Hepatocyte (in vitro differentiated cells): ENCODE results near the gene CHRM1. TPM values are rescaled to one million over a fixed set of nuclear protein-coding genes. Genes with fewer than 3 reads are reported as not detected.
A peak's percentile ranks its signal among the peaks of the same experiment; 100 is the strongest.

Experiments used
- DNase-seq: peaks from one replicate; pipeline ENCODE4 v3.0.0-alpha.2; 2016; ENCODE audit warnings: low spot score
- H2AFZ ChIP-seq: fragments of 200-600 bp; sonication (generic); 2 replicates; pipeline ENCODE4 v1.6.0; 2016; ENCODE audit warnings: antibody characterized with exemption, mild to moderate bottlenecking
- H3K27ac ChIP-seq: fragments of 200-600 bp; sonication (generic); 2 replicates; pipeline ENCODE4 v1.5.1; 2016; ENCODE audit warnings: mild to moderate bottlenecking
- H3K27me3 ChIP-seq: fragments of 200-600 bp; sonication (generic); 2 replicates; pipeline ENCODE4 v1.6.1; 2016
- H3K36me3 ChIP-seq: fragments of 200-600 bp; sonication (generic); replicated peaks from 2 replicates; pipeline ENCODE4 v1.5.1; 2016; ENCODE audit warnings: low read depth; ENCODE audit not compliant: insufficient read depth
- H3K4me1 ChIP-seq: fragments of 200-600 bp; sonication (generic); 2 replicates; pipeline ENCODE4 v1.5.1; 2016; ENCODE audit warnings: mild to moderate bottlenecking, moderate library complexity; ENCODE audit not compliant: insufficient read depth
- H3K4me2 ChIP-seq: fragments of 200-600 bp; sonication (generic); 2 replicates; pipeline ENCODE4 v1.6.0; 2016
- H3K4me3 ChIP-seq: fragments of 200-600 bp; sonication (generic); 2 replicates; pipeline ENCODE4 v1.5.1; 2016; ENCODE audit warnings: mild to moderate bottlenecking
- H3K79me2 ChIP-seq: fragments of 200-600 bp; sonication (generic); 2 replicates; pipeline ENCODE4 v1.6.0; 2017; ENCODE audit warnings: mild to moderate bottlenecking
- H3K9me2 ChIP-seq: fragments of 200-600 bp; sonication (generic); replicated peaks from 2 replicates; pipeline ENCODE4 v1.6.0; 2017; ENCODE audit warnings: mild to moderate bottlenecking; ENCODE audit not compliant: insufficient read depth
- H3K9me3 ChIP-seq: fragments of 200-600 bp; sonication (generic); 2 replicates; pipeline ENCODE4 v1.5.1; 2016; ENCODE audit warnings: low read depth, mild to moderate bottlenecking
- H4K20me1 ChIP-seq: fragments of 200-600 bp; sonication (generic); 2 replicates; pipeline ENCODE4 v1.6.0; 2016; ENCODE audit warnings: mild to moderate bottlenecking; ENCODE audit not compliant: insufficient read depth, poor library complexity, severe bottlenecking
- CTCF ChIP-seq: fragments of 200-600 bp; sonication (generic); IDR thresholded peaks from 2 replicates; pipeline ENCODE4 v1.5.1; 2016; ENCODE audit warnings: antibody characterized with exemption, mild to moderate bottlenecking; ENCODE audit not compliant: poor library complexity
- EZH2 ChIP-seq: fragments of 200-600 bp; sonication (generic); IDR thresholded peaks from 2 replicates; pipeline ENCODE4 v1.6.1; 2016; ENCODE audit warnings: antibody characterized with exemption, mild to moderate bottlenecking, borderline replicate concordance
- EZH2phosphoT487 ChIP-seq: fragments of 200-600 bp; sonication (generic); IDR thresholded peaks from one replicate; pipeline ENCODE4 v1.6.1; 2018; ENCODE audit warnings: antibody characterized with exemption, mild to moderate bottlenecking, low read depth, moderate library complexity; ENCODE audit not compliant: unreplicated experiment, severe bottlenecking
- WGBS: methylation state at CpG from one replicate; pipeline ENCODE4 v1.1.6; 2016; ENCODE audit warnings: low lambda C conversion rate; ENCODE audit errors: missing lambda C conversion rate; 5-methylcytosine and 5-hydroxymethylcytosine counted together
- polyA plus RNA-seq: library from polyadenylated mRNA; unstranded; fragments of >200 nt; fragmentation: Nextera tagmentation; extraction: Ambion mirVana; gene quantifications from 2 replicates; pipeline ENCODE4 v1.2.1, GENCODE V29; 2016
- total RNA-seq: library from RNA; depleted of rRNA; stranded (reverse); fragments of >200 nt; gene quantifications from 2 replicates; pipeline ENCODE4 v1.2.3, GENCODE V29; 2014

The CHRM1 gene
- total and polyA plus RNA-seq, 2 experiments from 2014 or later = not detected

GRCh38 chr11:62910141-62910882 is 10.9 kb downstream of the CHRM1 start:
- no peaks in the 10 kb centered on the region for H3K36me3 ChIP-seq
- H3K27ac ChIP-seq = no peak overlapping the region
- DNase-seq = no peak
- TF ChIP-seq EZH2 (no peak), CTCF (no peak), EZH2phosphoT487 (no peak)
- H3K27me3 ChIP-seq = no peaks in the 10 kb centered on the region
- H3K79me2 ChIP-seq = no peaks in the 10 kb centered on the region
- H3K4me1 ChIP-seq = no peaks in the 10 kb centered on the region
- H3K4me2 ChIP-seq = no peak overlapping the region
- H3K9me2 ChIP-seq = no peaks in the 10 kb centered on the region
- WGBS = 95% methylated on average over 27 of the region's 27 CpGs
- H3K4me3 ChIP-seq = no peak overlapping the region
- H3K9me3 ChIP-seq = no peaks in the 10 kb centered on the region
- H4K20me1 ChIP-seq = no peaks in the 10 kb centered on the region
- no peak overlapping the region for H2AFZ ChIP-seq

GRCh38 chr11:62909107-62909894 is 11.9 kb downstream of the CHRM1 start:
- H3K4me1 ChIP-seq = no peaks in the 10 kb centered on the region
- H2AFZ ChIP-seq = peak overlapping the region; percentile 48
- H3K36me3 ChIP-seq = no peaks in the 10 kb centered on the region
- no peaks in the 10 kb centered on the region for H3K79me2 ChIP-seq
- no peaks in the 10 kb centered on the region for H3K9me3 ChIP-seq
- H3K4me3 ChIP-seq = no peak overlapping the region
- TF ChIP-seq EZH2 (no peak), CTCF (peak; percentile 71), EZH2phosphoT487 (no peak)
- no peak overlapping the region for H3K27ac ChIP-seq
- H4K20me1 ChIP-seq = no peaks in the 10 kb centered on the region
- WGBS = 54% methylated on average over 24 of the region's 24 CpGs
- H3K4me2 ChIP-seq = peak overlapping the region; percentile 3
- DNase-seq = peak; percentile 87
- no peaks in the 10 kb centered on the region for H3K9me2 ChIP-seq
- no peaks in the 10 kb centered on the region for H3K27me3 ChIP-seq

- Histone ChIP-seq H3K9me3 (no peaks in the 10 kb centered on the region), H3K9me2 (no peaks in the 10 kb centered on the region), H3K4me2 (no peak overlapping the region), H3K27ac (no peak overlapping the region), H3K27me3 (no peaks in the 10 kb centered on the region), H3K4me1 (no peaks in the 10 kb centered on the region), H3K4me3 (no peak overlapping the region), H2AFZ (no peak overlapping the region), H3K36me3 (no peaks in the 10 kb centered on the region), H4K20me1 (no peaks in the 10 kb centered on the region), H3K79me2 (no peaks in the 10 kb centered on the region)
- TF ChIP-seq EZH2 = no peak
- no peak for TF ChIP-seq EZH2phosphoT487
- TF ChIP-seq CTCF = no peak
- 82% methylated on average over 9 of the region's 9 CpGs for WGBS
- DNase-seq = no peak
Measured at GRCh38 chr11:62908468-62909072, 12.6 kb downstream of the CHRM1 start.
